NCI-H446 treated with DMSO at 0.1 percent for 48 hours (cell line): Measurements from ENCODE around the gene HLA-DOA.

Source experiments
- DNase-seq: peaks from one replicate; lab custom pipeline; 2025; lab: John Stamatoyannopoulos, UW

HLA-DOA gene

DNA sequence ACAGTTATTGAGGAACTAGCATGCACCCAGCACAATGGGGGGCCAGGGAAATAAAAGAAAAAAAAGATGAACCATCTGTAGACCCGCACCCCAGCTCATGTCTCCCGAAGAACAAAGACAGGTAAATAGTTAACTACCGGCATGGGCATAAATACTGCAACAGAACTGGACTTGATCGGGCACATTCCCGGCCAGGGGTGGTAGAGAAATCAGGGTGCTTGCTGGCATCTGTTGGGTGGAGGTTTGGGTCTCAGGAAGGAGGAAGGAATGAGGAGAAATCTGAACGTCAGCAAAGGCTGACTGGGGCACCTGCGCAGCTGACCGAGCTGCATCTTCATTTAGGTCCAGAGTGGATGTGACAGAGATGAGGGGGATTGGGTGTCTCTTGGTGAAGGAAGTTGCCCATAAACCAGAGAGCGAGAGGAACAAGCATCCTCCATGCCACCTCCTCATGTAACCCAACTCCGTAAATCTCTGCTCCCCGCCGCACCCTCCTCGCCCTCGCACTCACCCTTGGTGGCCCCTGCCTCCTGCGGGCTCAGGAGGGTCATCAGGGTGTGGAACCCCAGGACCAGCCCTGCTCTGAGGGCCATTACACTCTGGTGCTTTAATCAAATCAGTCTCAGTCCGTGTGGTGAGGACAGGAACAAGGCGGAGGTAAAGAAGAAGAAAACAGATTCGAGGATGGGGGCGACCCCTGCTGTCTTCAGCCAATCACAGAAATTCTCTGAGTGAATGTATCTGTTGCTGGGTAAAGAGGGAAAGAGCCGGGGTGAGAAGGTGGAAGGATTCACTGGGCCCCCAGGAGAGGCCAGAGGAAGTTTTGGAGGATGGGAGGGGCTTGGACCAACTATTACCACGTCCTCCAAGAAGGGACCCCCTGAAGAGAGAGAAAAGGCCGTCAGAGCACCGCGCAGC is at the start of gene HLA-DOA:
Gene HLA-DOA, minus strand, starts transcription at position 648 of the 918 bp plus-strand sequence.
- no peak for DNase-seq

DNA sequence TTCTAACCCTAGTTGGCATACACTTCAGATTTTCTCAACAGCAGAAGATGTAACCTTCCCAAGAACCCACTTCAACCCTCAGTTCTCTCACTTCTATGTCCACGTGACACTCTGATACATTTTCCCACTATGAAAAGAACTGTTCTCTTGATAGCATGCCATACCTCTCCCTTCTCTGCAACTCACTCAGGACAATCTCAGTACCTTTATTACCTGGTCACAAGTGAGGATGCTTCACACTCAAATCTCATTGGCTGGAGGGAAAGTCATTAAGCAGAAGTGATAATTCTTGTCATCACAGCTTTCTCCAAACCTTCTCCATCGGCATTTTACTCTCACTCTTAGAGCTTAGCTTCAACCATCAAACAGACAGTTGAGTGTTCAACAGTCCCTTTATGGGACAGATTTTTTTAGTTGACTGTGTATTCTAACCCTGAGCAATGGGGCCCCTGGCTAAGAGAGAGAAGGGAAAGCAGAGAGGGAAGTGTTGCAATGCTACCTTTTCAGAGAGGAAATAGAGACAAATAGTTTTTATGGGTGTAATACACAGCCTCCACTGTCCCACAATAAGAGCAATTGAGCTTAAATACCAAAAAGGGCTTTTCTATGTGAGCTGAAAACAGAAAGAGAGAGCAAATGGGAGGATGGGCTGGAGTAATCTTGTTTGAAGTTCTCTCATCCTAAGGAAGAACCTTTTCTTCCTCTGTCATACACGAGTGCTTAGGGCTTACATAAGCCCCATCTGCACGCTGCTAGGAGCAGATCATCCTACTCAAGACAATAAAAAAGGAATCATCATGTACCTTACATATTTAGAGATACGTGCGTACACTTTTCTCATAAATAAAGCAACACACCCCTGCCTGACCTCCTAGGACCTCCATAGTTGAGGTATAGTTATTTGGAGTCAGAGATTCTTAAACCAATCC is 48.1 kb upstream of the HLA-DOA start:
- no peak for DNase-seq

- DNase-seq = no peak
Observed at GRCh38 chr6:33053230-33053629, 43.8 kb upstream of the HLA-DOA start.

DNA sequence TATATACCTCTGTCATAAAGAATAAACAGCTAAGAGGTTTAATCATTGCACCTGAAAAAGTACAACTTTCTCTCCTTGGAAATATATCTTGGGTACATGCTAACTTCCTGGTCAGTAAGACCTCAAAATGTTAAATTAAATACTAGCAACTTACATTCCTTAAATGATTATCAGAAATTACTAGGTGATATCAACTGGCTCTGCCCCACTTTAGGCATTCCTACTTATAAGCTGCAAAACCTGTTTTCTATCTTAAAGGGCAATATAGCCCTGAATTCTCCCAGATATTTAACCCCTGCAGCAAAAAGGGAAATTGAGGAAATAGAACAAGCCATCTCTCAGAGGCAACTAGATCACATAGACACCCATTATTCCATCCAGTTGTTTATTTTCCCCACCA is 43.2 kb upstream of the HLA-DOA start:
- DNase-seq = no peak

- DNase-seq = no peak
Observed at GRCh38 chr6:33050014-33050810, 40.8 kb upstream of the HLA-DOA start.

DNA sequence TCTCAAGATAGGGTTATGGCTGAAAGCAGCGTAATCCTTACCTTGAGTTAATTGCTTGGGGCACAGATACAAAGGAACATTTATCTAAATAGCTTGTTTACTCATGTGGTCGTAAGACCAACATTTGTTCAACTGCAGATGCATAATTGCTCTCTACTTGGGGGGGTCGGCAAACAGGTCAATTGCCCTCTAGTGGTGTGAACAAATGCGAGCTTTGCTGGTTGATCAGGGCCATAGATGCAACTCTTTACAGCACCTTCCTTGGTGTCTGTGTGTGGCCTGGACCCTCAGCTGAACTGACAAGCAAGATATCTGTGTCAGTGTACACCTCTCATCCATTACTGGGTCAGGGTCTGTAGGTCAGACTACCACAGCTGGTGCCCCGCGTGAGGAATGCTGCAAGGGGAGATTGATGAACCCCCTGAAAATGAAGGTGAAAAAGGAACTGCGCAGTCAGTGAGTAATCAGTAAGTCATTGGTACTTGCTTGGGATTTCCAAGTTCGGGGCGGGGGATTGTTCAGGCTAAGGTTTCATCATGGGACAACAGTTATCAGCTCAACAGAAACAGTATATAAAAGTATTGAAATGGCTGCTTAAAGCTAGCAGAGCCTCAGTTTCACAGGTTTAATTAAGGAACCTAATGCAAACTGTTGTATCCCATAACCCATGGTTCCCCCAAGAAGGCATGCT is 40.1 kb upstream of the HLA-DOA start:
- no peak for DNase-seq

DNA sequence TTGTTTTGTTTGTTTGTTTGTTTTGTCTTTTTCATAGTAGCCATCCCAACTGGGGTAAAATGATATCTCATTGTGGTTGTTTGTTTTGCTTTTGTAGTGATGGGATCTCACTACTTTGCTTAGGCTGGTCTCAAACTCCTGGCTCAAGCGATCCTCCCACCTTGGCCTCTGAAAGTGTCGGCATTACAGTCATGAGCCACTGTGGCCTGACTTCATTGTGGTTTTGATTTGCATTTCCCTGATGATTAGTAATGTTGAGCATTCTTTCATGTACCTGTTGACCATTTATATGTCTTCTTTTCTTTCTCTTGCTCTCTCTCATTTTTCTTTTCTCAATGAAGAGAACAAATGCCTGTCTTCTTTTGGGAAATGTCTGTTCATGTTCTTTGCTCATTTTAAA is 30.8 kb upstream of the HLA-DOA start:
- no peak for DNase-seq

- DNase-seq = no peak
Observed at GRCh38 chr6:33036535-33036934, 27.1 kb upstream of the HLA-DOA start.

DNA sequence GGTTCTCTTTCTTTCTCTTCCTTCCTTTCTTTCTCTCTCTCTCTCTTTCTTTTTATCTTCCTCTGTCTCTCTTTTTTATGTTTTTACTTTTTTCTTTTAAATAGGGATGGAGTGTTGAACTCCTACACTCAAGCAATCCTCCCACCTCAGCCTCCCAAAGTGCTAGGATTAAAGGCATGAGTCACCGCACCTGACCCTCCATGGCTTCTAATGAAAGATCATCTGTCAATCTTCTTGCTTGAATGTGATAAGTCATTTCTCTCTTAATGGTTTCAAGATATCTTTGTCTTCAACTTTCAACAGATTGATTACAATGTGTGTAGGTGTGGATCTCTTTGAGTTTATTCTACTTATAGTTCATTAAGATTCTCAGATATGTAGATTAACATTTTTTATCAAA is 25.2 kb upstream of the HLA-DOA start:
- no peak for DNase-seq

DNA sequence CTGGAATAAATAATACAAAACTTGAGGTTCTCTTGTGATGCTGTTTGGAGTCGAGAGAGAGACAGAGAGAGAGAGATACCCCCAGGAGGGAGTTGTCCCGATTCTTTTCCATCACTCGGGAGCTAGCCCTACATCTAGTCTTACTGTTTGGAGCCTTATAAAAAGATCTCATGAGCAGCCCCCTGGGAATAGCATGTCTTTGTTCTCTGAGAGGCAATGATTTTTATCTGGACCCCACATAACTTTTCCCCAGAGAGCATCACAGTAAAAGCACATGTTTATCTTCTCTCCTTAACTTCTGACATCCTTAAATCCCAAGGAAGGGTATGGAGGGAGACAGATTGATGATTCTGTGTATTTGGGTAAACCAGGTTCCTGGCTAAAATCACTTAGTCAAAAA is 20.9 kb upstream of the HLA-DOA start:
- DNase-seq = no peak

GRCh38 chr6:33029328-33030184 is 20.2 kb upstream of the HLA-DOA start:
- DNase-seq = no peak

DNA sequence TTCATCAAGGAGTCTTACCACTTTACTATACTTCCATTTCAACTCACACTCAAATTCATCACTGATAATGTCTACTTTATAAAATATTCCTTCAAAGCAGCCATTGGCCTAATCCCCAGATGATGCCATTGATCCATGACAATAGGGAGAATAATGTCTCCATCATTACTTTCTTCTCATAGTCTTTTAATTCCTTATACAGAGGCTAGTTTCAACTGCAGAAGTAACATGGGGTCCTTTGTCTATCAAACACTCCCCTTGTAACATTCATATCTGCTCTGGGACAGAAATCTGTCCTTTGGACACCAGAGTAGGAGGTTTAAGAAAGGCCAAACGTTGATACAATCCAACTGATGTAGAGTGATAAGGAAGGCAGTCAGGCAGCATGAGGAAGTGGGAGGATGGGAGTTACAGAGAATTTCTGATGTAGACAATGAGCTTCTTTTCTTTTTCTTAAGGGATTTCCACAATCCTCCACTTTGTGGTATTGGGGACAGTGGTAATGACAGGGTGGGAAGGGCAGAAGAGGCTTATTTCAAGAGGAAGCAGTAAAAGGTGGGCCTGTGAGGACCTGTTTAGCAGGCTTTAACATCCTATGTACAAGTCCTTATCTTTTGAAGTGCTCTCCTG is 18.9 kb upstream of the HLA-DOA start:
- no peak for DNase-seq

DNA sequence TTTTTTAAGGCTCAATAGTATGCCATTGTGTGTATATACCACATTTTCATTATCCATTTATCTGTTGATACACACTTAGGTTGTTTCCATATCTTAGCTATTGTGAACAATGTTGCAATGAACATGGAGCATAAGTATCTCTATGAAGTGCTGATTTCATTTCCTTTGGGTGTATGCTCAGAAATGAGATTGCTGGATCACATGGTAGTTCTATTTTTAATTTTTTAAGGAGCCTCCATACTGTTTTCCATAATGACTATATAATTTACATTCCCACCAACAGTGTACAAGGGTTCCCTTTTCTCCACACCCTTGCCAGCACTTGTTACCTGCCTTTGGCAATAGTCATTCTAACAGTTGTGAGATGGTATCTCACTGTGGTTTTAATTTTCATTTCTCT is 15.1 kb upstream of the HLA-DOA start:
- DNase-seq = no peak

DNA sequence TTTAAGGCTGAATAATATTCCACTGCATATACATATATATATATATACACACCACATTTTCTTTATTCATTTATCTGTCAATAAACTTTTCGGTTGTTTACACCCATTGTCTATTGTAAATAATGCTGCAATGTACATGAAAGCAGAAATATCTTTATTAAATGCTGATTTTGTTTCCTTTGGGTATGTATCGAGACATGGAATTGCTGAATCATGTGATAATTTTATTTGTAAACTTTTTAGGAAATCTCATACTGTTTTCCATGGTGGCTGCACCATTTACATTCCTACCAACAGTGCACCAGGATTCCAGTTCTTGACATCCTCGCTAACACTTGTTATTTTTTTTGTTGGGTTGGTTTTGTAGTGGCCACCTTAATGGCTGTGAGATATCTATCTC is 14.1 kb upstream of the HLA-DOA start:
- no peak for DNase-seq

- no peak for DNase-seq
Observed at GRCh38 chr6:33021917-33022316, 12.5 kb upstream of the HLA-DOA start.

GRCh38 chr6:33019372-33019771 is 10.0 kb upstream of the HLA-DOA start:
- no peak for DNase-seq

DNA sequence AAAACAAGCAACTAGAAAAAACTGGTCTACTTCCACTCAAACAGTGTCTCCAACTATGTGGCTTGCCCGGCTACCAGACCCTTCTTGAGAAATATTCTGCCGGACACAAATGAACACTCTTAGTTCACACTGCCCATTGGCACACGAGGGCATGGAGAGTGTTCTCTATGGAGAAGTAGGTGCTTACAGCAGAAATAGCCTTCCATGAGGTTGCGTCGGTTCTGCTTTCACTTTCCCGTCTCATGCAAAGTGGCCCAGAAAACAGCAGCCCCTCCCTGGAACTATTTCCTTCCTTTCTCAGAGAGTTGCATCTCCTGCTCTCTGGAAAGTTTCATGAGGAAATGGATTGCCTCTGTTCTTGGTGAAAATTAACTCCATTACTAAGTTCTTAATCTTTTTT is 9.5 kb upstream of the HLA-DOA start:
- DNase-seq = no peak

- no peak for DNase-seq
Observed at GRCh38 chr6:33018418-33018817, 9.0 kb upstream of the HLA-DOA start.

GRCh38 chr6:33017694-33018353 is 8.4 kb upstream of the HLA-DOA start:
- DNase-seq = no peak
